ENCODE results near the gene SPACA7. TPM values are rescaled to one million over a fixed set of nuclear protein-coding genes. Genes with fewer than 3 reads are reported as not detected.

The SPACA7 gene
- total RNA-seq, 4 donors from 2014 or later = not detected

DNA sequence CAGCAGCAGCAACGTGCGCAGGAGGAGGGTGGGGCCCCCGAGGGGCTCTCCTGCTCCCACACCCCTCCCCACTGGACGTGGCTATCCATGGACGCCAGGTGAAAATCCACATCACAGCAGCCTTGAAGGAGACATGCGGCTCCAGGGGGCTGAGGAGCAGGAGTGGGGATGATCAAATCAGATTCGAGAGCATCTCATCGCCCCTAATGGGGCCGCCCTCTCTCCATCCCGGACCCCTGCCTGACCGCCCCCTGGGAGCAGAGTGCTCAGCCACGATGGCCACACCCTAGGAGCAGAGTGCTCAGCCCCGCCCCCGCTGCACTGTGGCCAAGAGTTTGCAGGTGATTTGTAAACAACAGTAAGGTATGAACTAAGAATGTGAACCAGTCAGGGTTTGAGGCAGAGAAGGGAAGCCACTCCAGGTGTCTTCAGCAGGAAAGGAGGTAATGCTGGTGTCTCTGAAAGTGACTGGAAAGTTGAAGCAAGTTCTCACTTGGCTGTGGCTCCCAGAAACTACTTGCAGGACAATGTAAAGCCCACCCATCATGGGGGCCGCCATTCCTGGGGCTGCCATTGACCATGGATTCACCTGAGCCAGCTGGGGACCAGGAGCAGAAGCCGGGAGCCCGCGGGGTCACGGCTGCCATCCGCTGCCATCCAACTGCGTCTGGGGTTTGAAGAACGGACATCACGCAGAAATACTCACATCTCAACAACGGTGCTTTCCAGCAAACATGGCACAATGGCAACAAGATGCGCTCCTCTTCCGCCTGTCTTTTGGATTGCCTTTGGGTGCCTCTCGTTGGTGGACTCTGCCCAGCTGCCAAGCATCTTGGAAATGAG, 71.8 kb downstream of the SPACA7 start:
- peaks cover 30% of the 10 kb centered on the region for H3K27me3 ChIP-seq

DNA sequence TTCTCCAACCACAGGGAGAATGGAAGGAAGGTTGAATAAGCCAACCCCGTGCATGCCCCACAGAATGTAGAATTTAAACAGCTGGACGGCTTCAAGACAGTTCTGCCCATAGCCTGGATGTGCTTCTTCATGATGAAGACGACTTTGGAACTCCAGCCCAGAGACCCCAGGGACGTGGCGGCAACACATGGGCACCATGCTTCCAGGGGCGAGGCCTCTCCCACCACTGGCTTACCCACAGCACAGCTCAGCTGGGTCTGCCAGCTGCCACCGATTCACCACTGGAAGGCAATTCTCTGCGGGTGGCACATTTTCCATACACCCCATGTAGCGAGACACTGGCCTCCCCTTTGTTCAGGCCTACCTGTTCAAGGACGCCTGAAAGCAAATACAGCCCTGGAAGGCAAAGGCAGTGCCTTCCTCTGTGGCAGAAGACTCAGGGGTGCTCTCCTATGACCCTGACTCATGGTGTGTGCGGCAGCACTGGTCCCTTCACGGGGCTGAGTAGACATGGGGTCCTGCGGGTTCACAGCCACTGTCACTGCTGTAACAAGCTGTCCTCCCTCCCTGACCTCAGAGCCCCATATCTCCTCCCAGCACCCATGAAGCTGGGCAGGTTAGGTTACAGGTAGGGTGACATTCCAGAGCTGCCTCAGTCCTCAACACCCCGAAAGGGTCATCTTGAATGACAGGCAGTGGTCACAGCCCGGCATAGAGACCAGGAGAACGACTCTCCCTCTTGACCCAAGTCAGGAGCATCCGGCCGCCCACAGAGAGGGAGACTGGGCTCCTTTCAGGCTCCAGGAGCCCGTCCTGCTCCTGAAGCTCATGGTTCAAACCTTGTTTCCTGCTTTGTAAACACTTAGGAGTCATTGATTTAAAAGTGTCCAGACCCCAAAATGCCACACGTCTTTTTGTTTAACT, 72.7 kb downstream of the SPACA7 start:
- 75% methylated on average over 20 of the region's 20 CpGs; no CpG with 5 or more reads in 1 of the 2 donors for WGBS, 2 donors (ENCODE audit: low coverage in 1 of 2)
- Histone ChIP-seq H3K27ac (no peak overlapping the region), H3K36me3 (no peaks in the 10 kb centered on the region), H3K4me1 (no peaks in the 10 kb centered on the region), H3K4me3 (no peak overlapping the region), H3K9me3 (no peaks in the 10 kb centered on the region), H3K27me3 (peaks cover 21% of the 10 kb centered on the region)
- TF ChIP-seq POLR2A (IDR thresholded peaks at IDR 0.05) = no peak
- TF ChIP-seq EP300 (IDR thresholded peaks at IDR 0.05; ENCODE audit: low read depth) = no peak
- TF ChIP-seq POLR2AphosphoS5 (IDR thresholded peaks at IDR 0.05) = no peak
- TF ChIP-seq, protein P1, sequence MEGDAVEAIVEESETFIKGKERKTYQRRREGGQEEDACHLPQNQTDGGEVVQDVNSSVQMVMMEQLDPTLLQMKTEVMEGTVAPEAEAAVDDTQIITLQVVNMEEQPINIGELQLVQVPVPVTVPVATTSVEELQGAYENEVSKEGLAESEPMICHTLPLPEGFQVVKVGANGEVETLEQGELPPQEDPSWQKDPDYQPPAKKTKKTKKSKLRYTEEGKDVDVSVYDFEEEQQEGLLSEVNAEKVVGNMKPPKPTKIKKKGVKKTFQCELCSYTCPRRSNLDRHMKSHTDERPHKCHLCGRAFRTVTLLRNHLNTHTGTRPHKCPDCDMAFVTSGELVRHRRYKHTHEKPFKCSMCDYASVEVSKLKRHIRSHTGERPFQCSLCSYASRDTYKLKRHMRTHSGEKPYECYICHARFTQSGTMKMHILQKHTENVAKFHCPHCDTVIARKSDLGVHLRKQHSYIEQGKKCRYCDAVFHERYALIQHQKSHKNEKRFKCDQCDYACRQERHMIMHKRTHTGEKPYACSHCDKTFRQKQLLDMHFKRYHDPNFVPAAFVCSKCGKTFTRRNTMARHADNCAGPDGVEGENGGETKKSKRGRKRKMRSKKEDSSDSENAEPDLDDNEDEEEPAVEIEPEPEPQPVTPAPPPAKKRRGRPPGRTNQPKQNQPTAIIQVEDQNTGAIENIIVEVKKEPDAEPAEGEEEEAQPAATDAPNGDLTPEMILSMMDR (IDR thresholded peaks at IDR 0.05) = no peak
- in situ Hi-C loops (cut with MboI; ENCODE audit: low pct_ligation_motif_present in 1 of 4, low pct_unique_long_range_greater_than_20kb in 1 of 4, low sequenced_read_pairs in 3 of 4) (loop anchor here (10.0 to 25.0 kb wide), 3 partner anchors 362 to 987 kb away; no protein-coding TSS in a partner anchor), intact Hi-C loops (cut with DNase I; ENCODE audit: low total_unique reads) (no loop called here)
- no peak for DNase-seq

More for the DNA sequence above, 71.8 kb downstream of the SPACA7 start:
- no peaks in the 10 kb centered on the region for H3K36me3 ChIP-seq
- H3K9me3 ChIP-seq = no peaks in the 10 kb centered on the region
- DNase-seq = no peak
- 36 to 76% methylated on average over 7 to 26 of the region's 27 CpGs for WGBS, 2 donors (ENCODE audit: low coverage in 1 of 2)
- no peak overlapping the region for H3K27ac ChIP-seq
- in situ Hi-C loops (cut with MboI; ENCODE audit: low pct_ligation_motif_present in 1 of 4, low pct_unique_long_range_greater_than_20kb in 1 of 4, low sequenced_read_pairs in 3 of 4) = loop anchor here (10.0 to 25.0 kb wide), 3 partner anchors 361 to 986 kb away; no protein-coding TSS in a partner anchor
- no peaks in the 10 kb centered on the region for H3K4me1 ChIP-seq
- intact Hi-C loops (cut with DNase I; ENCODE audit: low total_unique reads) = no loop called here
- no peak overlapping the region for H3K4me3 ChIP-seq
- TF ChIP-seq, protein P1 (IDR thresholded peaks at IDR 0.05) = no peak
- no peak for TF ChIP-seq EP300 (IDR thresholded peaks at IDR 0.05; ENCODE audit: low read depth)
- no peak for TF ChIP-seq POLR2AphosphoS5 (IDR thresholded peaks at IDR 0.05)
- no peak for TF ChIP-seq POLR2A (IDR thresholded peaks at IDR 0.05)

DNA sequence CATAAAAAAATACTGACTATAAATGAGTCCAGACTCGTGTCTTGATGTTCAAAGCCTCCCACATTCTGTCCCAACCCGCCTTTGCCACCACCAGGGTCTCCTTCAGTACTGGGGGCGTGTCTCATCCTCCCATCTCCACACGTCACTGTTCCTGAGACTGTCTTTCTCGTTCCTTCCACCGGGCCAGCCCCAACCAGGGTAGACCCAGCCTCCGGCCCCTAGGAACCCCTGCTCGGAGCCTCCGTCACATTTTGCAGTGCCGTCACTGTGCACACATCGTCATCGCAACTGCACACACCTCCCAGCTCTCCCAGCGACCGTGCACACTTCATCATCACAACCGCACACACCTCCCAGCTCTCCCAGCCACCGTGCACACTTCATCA, 73.4 kb downstream of the SPACA7 start:
- in situ Hi-C loops (cut with MboI; ENCODE audit: low pct_ligation_motif_present in 1 of 4, low pct_unique_long_range_greater_than_20kb in 1 of 4, low sequenced_read_pairs in 3 of 4) (loop anchor here (10.0 to 25.0 kb wide), 3 partner anchors 362 to 987 kb away; no protein-coding TSS in a partner anchor), intact Hi-C loops (cut with DNase I; ENCODE audit: low total_unique reads) (no loop called here)
- no peaks in the 10 kb centered on the region for H3K36me3 ChIP-seq
- peaks cover 14% of the 10 kb centered on the region for H3K27me3 ChIP-seq
- no peaks in the 10 kb centered on the region for H3K4me1 ChIP-seq
- no peak for DNase-seq
- H3K4me3 ChIP-seq = no peak overlapping the region
- H3K27ac ChIP-seq = no peak overlapping the region
- 74 to 100% methylated on average over 1 to 15 of the region's 16 CpGs for WGBS, 2 donors (ENCODE audit: low coverage in 1 of 2)
- H3K9me3 ChIP-seq = no peaks in the 10 kb centered on the region
- TF ChIP-seq POLR2A (IDR thresholded peaks at IDR 0.05) = no peak
- TF ChIP-seq POLR2AphosphoS5 (IDR thresholded peaks at IDR 0.05) = no peak
- no peak for TF ChIP-seq EP300 (IDR thresholded peaks at IDR 0.05; ENCODE audit: low read depth)
- TF ChIP-seq, protein P1 (IDR thresholded peaks at IDR 0.05) = no peak
